HepG2 (cell line): ENCODE measurements around the gene GLIS2. TPM values are rescaled to one million over a fixed set of nuclear protein-coding genes. Genes with fewer than 3 reads are reported as not detected.

Source experiments
- BHLHE40 ChIP-seq: IDR thresholded peaks from 2 replicates; pipeline ENCODE4 v1.6.1; 2011; ENCODE audit warnings: low read length, improper control_type of control experiment
- CHD4 ChIP-seq: fragments of 200-600 bp; sonication (generic); IDR thresholded peaks from 2 replicates; pipeline ENCODE4 v1.7.0; 2017; ENCODE audit warnings: mild to moderate bottlenecking, low read length, borderline replicate concordance
- ERF ChIP-seq: IDR thresholded peaks from 2 replicates; pipeline ENCODE4 v1.6.1; 2018; ENCODE audit warnings: missing biosample characterization, missing genetic modification reagents
- FOXP4 ChIP-seq: sonication (generic); formaldehyde crosslinking; IDR thresholded peaks from 2 replicates; pipeline ENCODE4 v1.4.0; 2020; ENCODE audit warnings: missing genetic modification reagents
- GFI1 ChIP-seq: sonication (generic); formaldehyde crosslinking; IDR thresholded peaks from 2 replicates; pipeline ENCODE4 v1.5.0; 2020; ENCODE audit warnings: missing genetic modification reagents, mild to moderate bottlenecking, borderline replicate concordance
- HIC2 ChIP-seq: sonication (generic); formaldehyde crosslinking; IDR thresholded peaks from 2 replicates; pipeline ENCODE4 v1.9.0; 2022; ENCODE audit warnings: low read depth, missing genetic modification reagents
- HINFP ChIP-seq: sonication (generic); formaldehyde crosslinking; IDR thresholded peaks from 2 replicates; pipeline ENCODE4 v1.4.0; 2020; ENCODE audit warnings: low read depth, mild to moderate bottlenecking, missing genetic modification reagents
- ISL2 ChIP-seq: sonication (generic); formaldehyde crosslinking; IDR thresholded peaks from 2 replicates; pipeline ENCODE4 v1.5.0; 2020; ENCODE audit warnings: missing genetic modification reagents
- MYC ChIP-seq: sonication (generic); formaldehyde crosslinking; IDR thresholded peaks from 2 replicates; pipeline ENCODE4 v1.9.0; 2021; ENCODE audit warnings: missing genetic modification reagents, borderline replicate concordance
- SAFB2 ChIP-seq: sonication (generic); formaldehyde crosslinking; IDR thresholded peaks from 2 replicates; pipeline ENCODE4 v1.5.1; 2020; ENCODE audit warnings: missing genetic modification reagents, low read depth, mild to moderate bottlenecking, borderline replicate concordance
- TAF1 ChIP-seq: sonication (generic); formaldehyde crosslinking; IDR thresholded peaks from 2 replicates; pipeline ENCODE4 v1.4.0; 2020; ENCODE audit warnings: missing genetic modification reagents
- ZBTB10 ChIP-seq: sonication (generic); formaldehyde crosslinking; IDR thresholded peaks from 2 replicates; pipeline ENCODE4 v1.4.0; 2020; ENCODE audit warnings: missing genetic modification reagents, borderline replicate concordance
- ZBTB38 ChIP-seq: sonication (generic); formaldehyde crosslinking; IDR thresholded peaks from 2 replicates; pipeline ENCODE4 v1.5.1; 2020; ENCODE audit warnings: mild to moderate bottlenecking, missing genetic modification reagents
- ZFP36L1 ChIP-seq: sonication (generic); formaldehyde crosslinking; IDR thresholded peaks from 2 replicates; pipeline ENCODE4 v1.8.0; 2022; ENCODE audit warnings: mild to moderate bottlenecking, missing genetic modification reagents, moderate library complexity
- ZNF207 ChIP-seq: fragments of 450-650 bp; IDR thresholded peaks from 2 replicates; pipeline ENCODE4 v1.6.1; 2016; ENCODE audit warnings: antibody characterized with exemption, borderline replicate concordance
- ZNF230 ChIP-seq: sonication (generic); formaldehyde crosslinking; IDR thresholded peaks from 2 replicates; pipeline ENCODE4 v1.4.0; 2020; ENCODE audit warnings: mild to moderate bottlenecking, missing genetic modification reagents
- ZNF329 ChIP-seq: sonication (generic); formaldehyde crosslinking; IDR thresholded peaks from 2 replicates; pipeline ENCODE4 v1.9.0; 2021; ENCODE audit warnings: low read depth, mild to moderate bottlenecking, missing genetic modification reagents
- ZNF468 ChIP-seq: sonication (generic); formaldehyde crosslinking; IDR thresholded peaks from 2 replicates; pipeline ENCODE4 v1.8.0; 2022; ENCODE audit warnings: mild to moderate bottlenecking, moderate library complexity, missing genetic modification reagents
- ZNF780A ChIP-seq: sonication (generic); formaldehyde crosslinking; IDR thresholded peaks from 2 replicates; pipeline ENCODE4 v1.8.0; 2022; ENCODE audit warnings: mild to moderate bottlenecking, missing genetic modification reagents, moderate library complexity
- polyA plus RNA-seq, 8 experiments: library from polyadenylated mRNA; depleted of rRNA in 3 of 8; stranded (reverse) in 7 of 8; unstranded in 1 of 8; fragments of >200 nt; fragmentation: Illumina TruSeq in 4 of 8; extraction: Trizol in 4 of 8; gene quantifications; 2 replicates each; pipeline versions ENCODE4 v1.2.1 to v1.2.3, GENCODE V29; 2011 to 2016; ENCODE audit warnings: low read depth in 4 of 8, missing spikeins in 1 of 8, mixed read lengths in 1 of 8; ENCODE audit not compliant: insufficient read depth in 1 of 8
- total RNA-seq, 5 experiments: library from RNA; depleted of rRNA; stranded (reverse); fragments of >200 nt; fragmentation: Illumina TruSeq; extraction: Trizol; gene quantifications; 2 replicates each; pipeline ENCODE4 v1.2.3, GENCODE V29; 2016; ENCODE audit warnings: low read depth in 1 of 5

Gene GLIS2
- total and polyA plus RNA-seq, 2 of the 13 experiments (the other 11 are each of a cell fraction or from before 2014, with no cell fraction given): 0.28 to 0.29 TPM

- TF ChIP-seq FOXP4: peak; percentile 66
- peak; percentile 47; the same call in 1 of the 2 replicates for TF ChIP-seq ISL2 (CRISPR knock-in tag)
- TF ChIP-seq BHLHE40: peak; percentile 49
- peak; percentile 47; the same call in 1 of the 2 replicates for TF ChIP-seq HIC2 (CRISPR knock-in tag)
- TF ChIP-seq ZNF780A (CRISPR knock-in tag): peak; percentile 2; the same call in 1 of the 2 replicates
- TF ChIP-seq GFI1 (CRISPR knock-in tag): peak; percentile 35; the same call in 1 of the 2 replicates
- TF ChIP-seq ZNF468 (CRISPR knock-in tag): no peak
- TF ChIP-seq ZBTB38 (CRISPR knock-in tag): peak; percentile 63; the same call in 1 of the 2 replicates
- TF ChIP-seq ZNF230 (CRISPR knock-in tag): 0 out of 2 replicates have a peak, but pooled peaks have one; percentile 59
- peak; percentile 51; the same call in 1 of the 2 replicates for TF ChIP-seq ZBTB10 (CRISPR knock-in tag)
- peak; percentile 97 for TF ChIP-seq CHD4
- TF ChIP-seq ZNF207: no peak
- TF ChIP-seq HINFP: 0 out of 2 replicates have a peak, but pooled peaks have one; percentile 33
- 0 out of 2 replicates have a peak, but pooled peaks have one; percentile 36 for TF ChIP-seq SAFB2 (CRISPR knock-in tag)
- peak; percentile 59; the same call in 1 of the 2 replicates for TF ChIP-seq MYC (CRISPR knock-in tag)
- TF ChIP-seq ERF (CRISPR knock-in tag): 0 out of 2 replicates have a peak, but pooled peaks have one; percentile 14
- 0 out of 2 replicates have a peak, but pooled peaks have one; percentile 33 for TF ChIP-seq ZNF329 (CRISPR knock-in tag)
- TF ChIP-seq TAF1 (CRISPR knock-in tag): peak; percentile 37; the same call in 1 of the 2 replicates
- TF ChIP-seq ZFP36L1: 0 out of 2 replicates have a peak, but pooled peaks have one; percentile 39
These were observed 2.0 kb upstream of the GLIS2 start (continued) for GRCh38 chr16:4313563-4314531.
